HepG2 (cell line): ENCODE results near the gene SRC. TPM values are rescaled to one million over a fixed set of nuclear protein-coding genes. Genes with fewer than 3 reads are reported as not detected.

Source experiments
- AKAP8 ChIP-seq: sonication (generic); formaldehyde crosslinking; IDR thresholded peaks from 2 replicates; pipeline ENCODE4 v1.5.1; 2020; ENCODE audit warnings: mild to moderate bottlenecking, missing genetic modification reagents
- GATAD2A ChIP-seq: IDR thresholded peaks from 2 replicates; pipeline ENCODE4 v1.6.1; 2016
- GPN1 ChIP-seq: sonication (generic); formaldehyde crosslinking; IDR thresholded peaks from 2 replicates; pipeline ENCODE4 v1.5.1; 2020; ENCODE audit warnings: missing genetic modification reagents, borderline replicate concordance
- HHEX ChIP-seq: IDR thresholded peaks from 2 replicates; pipeline ENCODE4 v1.6.1; 2016; ENCODE audit warnings: control low read depth
- HNRNPLL ChIP-seq: fragments of 200-400 bp; formaldehyde crosslinking; IDR thresholded peaks from 2 replicates; pipeline ENCODE4 v1.6.1; 2017; ENCODE audit warnings: mild to moderate bottlenecking, low read depth, low read length; ENCODE audit not compliant: poor library complexity, severe bottlenecking
- MAZ ChIP-seq, 2 experiments: sonication (generic) in 1 of 2; formaldehyde crosslinking in 1 of 2; IDR thresholded peaks; 2 replicates each; pipeline versions ENCODE4 v1.5.0 to v1.6.1; 2012 to 2020; ENCODE audit warnings: low read depth in 2 of 2, mild to moderate bottlenecking in 2 of 2, borderline replicate concordance in 1 of 2, improper control_type of control experiment in 1 of 2, low read length in 1 of 2, missing genetic modification reagents in 1 of 2, moderate library complexity in 1 of 2
- RFX3 ChIP-seq: IDR thresholded peaks from 2 replicates; pipeline ENCODE4 v1.6.1; 2016; ENCODE audit warnings: missing biosample characterization, missing genetic modification reagents
- ZNF547 ChIP-seq: sonication (generic); formaldehyde crosslinking; IDR thresholded peaks from 2 replicates; pipeline ENCODE4 v1.5.1; 2020; ENCODE audit warnings: mild to moderate bottlenecking, missing genetic modification reagents
- ZNF598 ChIP-seq: sonication (generic); formaldehyde crosslinking; IDR thresholded peaks from 2 replicates; pipeline ENCODE4 v1.5.1; 2020; ENCODE audit warnings: mild to moderate bottlenecking, missing genetic modification reagents, borderline replicate concordance
- ZNF619 ChIP-seq: sonication (generic); formaldehyde crosslinking; IDR thresholded peaks from 2 replicates; pipeline ENCODE4 v1.4.0; 2020; ENCODE audit warnings: mild to moderate bottlenecking, missing genetic modification reagents
- ZNF83 ChIP-seq: sonication (generic); formaldehyde crosslinking; IDR thresholded peaks from 2 replicates; pipeline ENCODE4 v1.4.0; 2020; ENCODE audit warnings: missing genetic modification reagents, mild to moderate bottlenecking, borderline replicate concordance
- polyA plus RNA-seq, 8 experiments: library from polyadenylated mRNA; depleted of rRNA in 3 of 8; stranded (reverse) in 7 of 8; unstranded in 1 of 8; fragments of >200 nt; fragmentation: Illumina TruSeq in 4 of 8; extraction: Trizol in 4 of 8; gene quantifications; 2 replicates each; pipeline versions ENCODE4 v1.2.1 to v1.2.3, GENCODE V29; 2011 to 2016; ENCODE audit warnings: low read depth in 4 of 8, missing spikeins in 1 of 8, mixed read lengths in 1 of 8; ENCODE audit not compliant: insufficient read depth in 1 of 8
- total RNA-seq, 5 experiments: library from RNA; depleted of rRNA; stranded (reverse); fragments of >200 nt; fragmentation: Illumina TruSeq; extraction: Trizol; gene quantifications; 2 replicates each; pipeline ENCODE4 v1.2.3, GENCODE V29; 2016; ENCODE audit warnings: low read depth in 1 of 5
- TF ChIP-seq, protein P1 (sequence below): sonication (generic); formaldehyde crosslinking; IDR thresholded peaks from 2 replicates; pipeline ENCODE4 v1.5.1; 2020; ENCODE audit warnings: mild to moderate bottlenecking, missing genetic modification reagents, moderate library complexity
- TF ChIP-seq, protein P2 (sequence below): IDR thresholded peaks from 2 replicates; pipeline ENCODE4 v1.6.1; 2016; ENCODE audit warnings: missing compliant biosample characterization, missing genetic modification reagents, borderline replicate concordance
- TF ChIP-seq, protein P3 (sequence below): sonication (generic); formaldehyde crosslinking; IDR thresholded peaks from 2 replicates; pipeline ENCODE4 v1.4.0; 2020; ENCODE audit warnings: low read depth, mild to moderate bottlenecking, missing genetic modification reagents
- TF ChIP-seq, protein P4 (sequence below): sonication (generic); formaldehyde crosslinking; IDR thresholded peaks from 2 replicates; pipeline ENCODE4 v1.4.0; 2020; ENCODE audit warnings: missing genetic modification reagents
- TF ChIP-seq, protein P5 (sequence below): sonication (generic); formaldehyde crosslinking; conservative IDR thresholded peaks from 2 replicates; pipeline ENCODE4 v1.4.0; 2020; ENCODE audit warnings: missing genetic modification reagents

Gene SRC
- total and polyA plus RNA-seq, 2 of the 13 experiments (the other 11 are each of a cell fraction or from before 2014, with no cell fraction given), result 54.7 to 192 TPM

DNA sequence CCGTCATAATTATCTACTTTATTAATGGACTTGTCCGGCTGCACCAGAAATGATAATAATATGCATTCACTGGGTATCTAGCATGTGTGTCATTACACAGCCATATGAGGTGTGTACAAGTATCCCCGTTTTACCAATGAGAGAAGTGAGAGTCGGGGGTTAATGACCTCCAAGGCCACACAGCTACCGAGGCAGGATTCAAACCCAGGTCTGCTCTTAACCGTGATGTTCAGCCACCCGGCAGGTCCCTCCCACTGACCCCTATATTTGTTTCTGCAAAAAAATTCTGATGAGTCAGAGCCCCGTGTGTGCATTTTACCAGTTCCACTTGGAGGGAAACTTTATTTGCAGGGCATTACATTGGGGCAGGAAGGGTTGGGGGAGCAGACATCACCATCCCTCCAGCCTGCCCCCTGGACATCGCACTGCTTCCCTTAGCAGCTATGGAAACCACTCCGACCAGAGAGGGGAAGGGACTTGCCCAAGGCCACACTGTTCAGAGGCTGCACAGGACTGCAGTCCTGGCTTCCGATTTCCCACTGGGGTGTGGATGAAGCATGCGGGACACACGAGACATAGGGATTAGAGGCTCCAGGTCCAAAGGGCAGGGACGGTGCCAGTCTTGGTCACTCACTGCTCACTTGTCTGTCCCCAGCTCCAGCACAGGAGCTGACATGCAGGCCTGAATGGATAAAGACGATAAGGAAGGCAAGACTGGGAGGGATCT, 10.1 kb upstream of the SRC start (continued):
- TF ChIP-seq, protein P1, sequence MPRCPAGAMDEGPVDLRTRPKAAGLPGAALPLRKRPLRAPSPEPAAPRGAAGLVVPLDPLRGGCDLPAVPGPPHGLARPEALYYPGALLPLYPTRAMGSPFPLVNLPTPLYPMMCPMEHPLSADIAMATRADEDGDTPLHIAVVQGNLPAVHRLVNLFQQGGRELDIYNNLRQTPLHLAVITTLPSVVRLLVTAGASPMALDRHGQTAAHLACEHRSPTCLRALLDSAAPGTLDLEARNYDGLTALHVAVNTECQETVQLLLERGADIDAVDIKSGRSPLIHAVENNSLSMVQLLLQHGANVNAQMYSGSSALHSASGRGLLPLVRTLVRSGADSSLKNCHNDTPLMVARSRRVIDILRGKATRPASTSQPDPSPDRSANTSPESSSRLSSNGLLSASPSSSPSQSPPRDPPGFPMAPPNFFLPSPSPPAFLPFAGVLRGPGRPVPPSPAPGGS (CRISPR knock-in tag), result no peak
- TF ChIP-seq RFX3 (CRISPR knock-in tag) (no peak), AKAP8 (no peak), GATAD2A (CRISPR knock-in tag) (peak; percentile 86), ZNF598 (CRISPR knock-in tag) (no peak), HNRNPLL (no peak), GPN1 (CRISPR knock-in tag) (no peak), ZNF83 (CRISPR knock-in tag) (peak; percentile 82; the same call in 1 of the 2 replicates), MAZ (IDR thresholded peaks at IDR 0.05; ENCODE audit: borderline replicate concordance, low read depth, low read length) (no peak), MAZ (CRISPR knock-in tag; IDR thresholded peaks at IDR 0.05; ENCODE audit: low read depth) (no peak), HHEX (CRISPR knock-in tag) (no peak), ZNF547 (CRISPR knock-in tag) (peak; percentile 59; the same call in 1 of the 2 replicates), ZNF619 (CRISPR knock-in tag) (no peak)
- TF ChIP-seq, protein P2, sequence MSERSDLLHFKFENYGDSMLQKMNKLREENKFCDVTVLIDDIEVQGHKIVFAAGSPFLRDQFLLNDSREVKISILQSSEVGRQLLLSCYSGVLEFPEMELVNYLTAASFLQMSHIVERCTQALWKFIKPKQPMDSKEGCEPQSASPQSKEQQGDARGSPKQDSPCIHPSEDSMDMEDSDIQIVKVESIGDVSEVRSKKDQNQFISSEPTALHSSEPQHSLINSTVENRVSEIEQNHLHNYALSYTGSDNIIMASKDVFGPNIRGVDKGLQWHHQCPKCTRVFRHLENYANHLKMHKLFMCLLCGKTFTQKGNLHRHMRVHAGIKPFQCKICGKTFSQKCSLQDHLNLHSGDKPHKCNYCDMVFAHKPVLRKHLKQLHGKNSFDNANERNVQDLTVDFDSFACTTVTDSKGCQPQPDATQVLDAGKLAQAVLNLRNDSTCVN (CRISPR knock-in tag), result no peak
- TF ChIP-seq, protein P3, sequence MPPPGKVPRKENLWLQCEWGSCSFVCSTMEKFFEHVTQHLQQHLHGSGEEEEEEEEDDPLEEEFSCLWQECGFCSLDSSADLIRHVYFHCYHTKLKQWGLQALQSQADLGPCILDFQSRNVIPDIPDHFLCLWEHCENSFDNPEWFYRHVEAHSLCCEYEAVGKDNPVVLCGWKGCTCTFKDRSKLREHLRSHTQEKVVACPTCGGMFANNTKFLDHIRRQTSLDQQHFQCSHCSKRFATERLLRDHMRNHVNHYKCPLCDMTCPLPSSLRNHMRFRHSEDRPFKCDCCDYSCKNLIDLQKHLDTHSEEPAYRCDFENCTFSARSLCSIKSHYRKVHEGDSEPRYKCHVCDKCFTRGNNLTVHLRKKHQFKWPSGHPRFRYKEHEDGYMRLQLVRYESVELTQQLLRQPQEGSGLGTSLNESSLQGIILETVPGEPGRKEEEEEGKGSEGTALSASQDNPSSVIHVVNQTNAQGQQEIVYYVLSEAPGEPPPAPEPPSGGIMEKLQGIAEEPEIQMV (CRISPR knock-in tag), result no peak
- TF ChIP-seq, protein P4, sequence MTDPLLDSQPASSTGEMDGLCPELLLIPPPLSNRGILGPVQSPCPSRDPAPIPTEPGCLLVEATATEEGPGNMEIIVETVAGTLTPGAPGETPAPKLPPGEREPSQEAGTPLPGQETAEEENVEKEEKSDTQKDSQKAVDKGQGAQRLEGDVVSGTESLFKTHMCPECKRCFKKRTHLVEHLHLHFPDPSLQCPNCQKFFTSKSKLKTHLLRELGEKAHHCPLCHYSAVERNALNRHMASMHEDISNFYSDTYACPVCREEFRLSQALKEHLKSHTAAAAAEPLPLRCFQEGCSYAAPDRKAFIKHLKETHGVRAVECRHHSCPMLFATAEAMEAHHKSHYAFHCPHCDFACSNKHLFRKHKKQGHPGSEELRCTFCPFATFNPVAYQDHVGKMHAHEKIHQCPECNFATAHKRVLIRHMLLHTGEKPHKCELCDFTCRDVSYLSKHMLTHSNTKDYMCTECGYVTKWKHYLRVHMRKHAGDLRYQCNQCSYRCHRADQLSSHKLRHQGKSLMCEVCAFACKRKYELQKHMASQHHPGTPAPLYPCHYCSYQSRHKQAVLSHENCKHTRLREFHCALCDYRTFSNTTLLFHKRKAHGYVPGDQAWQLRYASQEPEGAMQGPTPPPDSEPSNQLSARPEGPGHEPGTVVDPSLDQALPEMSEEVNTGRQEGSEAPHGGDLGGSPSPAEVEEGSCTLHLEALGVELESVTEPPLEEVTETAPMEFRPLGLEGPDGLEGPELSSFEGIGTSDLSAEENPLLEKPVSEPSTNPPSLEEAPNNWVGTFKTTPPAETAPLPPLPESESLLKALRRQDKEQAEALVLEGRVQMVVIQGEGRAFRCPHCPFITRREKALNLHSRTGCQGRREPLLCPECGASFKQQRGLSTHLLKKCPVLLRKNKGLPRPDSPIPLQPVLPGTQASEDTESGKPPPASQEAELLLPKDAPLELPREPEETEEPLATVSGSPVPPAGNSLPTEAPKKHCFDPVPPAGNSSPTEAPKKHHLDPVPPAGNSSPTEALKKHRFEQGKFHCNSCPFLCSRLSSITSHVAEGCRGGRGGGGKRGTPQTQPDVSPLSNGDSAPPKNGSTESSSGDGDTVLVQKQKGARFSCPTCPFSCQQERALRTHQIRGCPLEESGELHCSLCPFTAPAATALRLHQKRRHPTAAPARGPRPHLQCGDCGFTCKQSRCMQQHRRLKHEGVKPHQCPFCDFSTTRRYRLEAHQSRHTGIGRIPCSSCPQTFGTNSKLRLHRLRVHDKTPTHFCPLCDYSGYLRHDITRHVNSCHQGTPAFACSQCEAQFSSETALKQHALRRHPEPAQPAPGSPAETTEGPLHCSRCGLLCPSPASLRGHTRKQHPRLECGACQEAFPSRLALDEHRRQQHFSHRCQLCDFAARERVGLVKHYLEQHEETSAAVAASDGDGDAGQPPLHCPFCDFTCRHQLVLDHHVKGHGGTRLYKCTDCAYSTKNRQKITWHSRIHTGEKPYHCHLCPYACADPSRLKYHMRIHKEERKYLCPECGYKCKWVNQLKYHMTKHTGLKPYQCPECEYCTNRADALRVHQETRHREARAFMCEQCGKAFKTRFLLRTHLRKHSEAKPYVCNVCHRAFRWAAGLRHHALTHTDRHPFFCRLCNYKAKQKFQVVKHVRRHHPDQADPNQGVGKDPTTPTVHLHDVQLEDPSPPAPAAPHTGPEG, result no peak
- TF ChIP-seq, protein P5, sequence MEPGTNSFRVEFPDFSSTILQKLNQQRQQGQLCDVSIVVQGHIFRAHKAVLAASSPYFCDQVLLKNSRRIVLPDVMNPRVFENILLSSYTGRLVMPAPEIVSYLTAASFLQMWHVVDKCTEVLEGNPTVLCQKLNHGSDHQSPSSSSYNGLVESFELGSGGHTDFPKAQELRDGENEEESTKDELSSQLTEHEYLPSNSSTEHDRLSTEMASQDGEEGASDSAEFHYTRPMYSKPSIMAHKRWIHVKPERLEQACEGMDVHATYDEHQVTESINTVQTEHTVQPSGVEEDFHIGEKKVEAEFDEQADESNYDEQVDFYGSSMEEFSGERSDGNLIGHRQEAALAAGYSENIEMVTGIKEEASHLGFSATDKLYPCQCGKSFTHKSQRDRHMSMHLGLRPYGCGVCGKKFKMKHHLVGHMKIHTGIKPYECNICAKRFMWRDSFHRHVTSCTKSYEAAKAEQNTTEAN (CRISPR knock-in tag), result no peak
